H4 (cell line): ENCODE measurements around the gene FDX1. TPM values are rescaled to one million over a fixed set of nuclear protein-coding genes. Genes with fewer than 3 reads are reported as not detected.
A peak's percentile ranks its signal among the peaks of the same experiment; 100 is the strongest.

Experiments
- DNase-seq: peaks from one replicate; pipeline ENCODE4 v3.0.0-alpha.2; 2015; ENCODE audit warnings: low spot score
- total RNA-seq: library from RNA; depleted of rRNA; stranded (reverse); fragments of >200 nt; shearing (Covaris generic); gene quantifications from 2 replicates; pipeline ENCODE4 v1.2.3, GENCODE V29; 2014

The FDX1 gene
- total RNA-seq, 1 experiment from 2014 or later = 19.0 TPM

DNA sequence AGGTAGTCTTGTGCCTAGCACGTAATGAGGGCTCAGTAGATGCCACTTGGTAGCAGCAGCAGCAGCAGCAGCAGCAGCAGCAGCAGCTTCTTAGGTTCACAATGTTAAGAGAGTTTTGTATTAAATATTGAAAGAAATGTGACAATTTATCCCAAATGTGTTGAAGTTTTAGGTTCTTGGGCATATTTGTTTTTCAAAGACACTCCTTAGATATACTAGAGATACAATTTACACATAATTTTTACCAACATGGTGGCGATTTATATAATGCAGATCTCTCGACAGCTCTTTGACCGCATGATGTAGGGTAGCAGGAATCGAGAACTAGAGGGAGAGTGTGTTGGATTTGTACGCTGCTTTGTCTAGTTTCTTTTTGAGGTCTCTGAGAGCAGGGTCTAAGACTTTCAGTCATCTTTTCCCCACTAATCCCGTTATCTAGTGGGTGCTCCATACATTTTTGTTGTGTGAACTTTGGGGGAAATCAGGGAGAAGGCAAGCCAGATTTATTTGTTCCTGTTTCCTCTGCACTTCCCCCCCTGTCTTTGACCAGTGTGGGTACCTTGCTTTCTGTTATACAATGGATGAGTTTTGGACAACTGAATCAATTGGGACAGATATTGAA lies 1.4 kb downstream of the FDX1 start:
- no peak for DNase-seq

GRCh38 chr11:110431674-110432073 lies 1.9 kb downstream of the FDX1 start:
- no peak for DNase-seq

GRCh38 chr11:110432713-110433392 lies 3.1 kb downstream of the FDX1 start:
- peak; percentile 45 for DNase-seq

DNA sequence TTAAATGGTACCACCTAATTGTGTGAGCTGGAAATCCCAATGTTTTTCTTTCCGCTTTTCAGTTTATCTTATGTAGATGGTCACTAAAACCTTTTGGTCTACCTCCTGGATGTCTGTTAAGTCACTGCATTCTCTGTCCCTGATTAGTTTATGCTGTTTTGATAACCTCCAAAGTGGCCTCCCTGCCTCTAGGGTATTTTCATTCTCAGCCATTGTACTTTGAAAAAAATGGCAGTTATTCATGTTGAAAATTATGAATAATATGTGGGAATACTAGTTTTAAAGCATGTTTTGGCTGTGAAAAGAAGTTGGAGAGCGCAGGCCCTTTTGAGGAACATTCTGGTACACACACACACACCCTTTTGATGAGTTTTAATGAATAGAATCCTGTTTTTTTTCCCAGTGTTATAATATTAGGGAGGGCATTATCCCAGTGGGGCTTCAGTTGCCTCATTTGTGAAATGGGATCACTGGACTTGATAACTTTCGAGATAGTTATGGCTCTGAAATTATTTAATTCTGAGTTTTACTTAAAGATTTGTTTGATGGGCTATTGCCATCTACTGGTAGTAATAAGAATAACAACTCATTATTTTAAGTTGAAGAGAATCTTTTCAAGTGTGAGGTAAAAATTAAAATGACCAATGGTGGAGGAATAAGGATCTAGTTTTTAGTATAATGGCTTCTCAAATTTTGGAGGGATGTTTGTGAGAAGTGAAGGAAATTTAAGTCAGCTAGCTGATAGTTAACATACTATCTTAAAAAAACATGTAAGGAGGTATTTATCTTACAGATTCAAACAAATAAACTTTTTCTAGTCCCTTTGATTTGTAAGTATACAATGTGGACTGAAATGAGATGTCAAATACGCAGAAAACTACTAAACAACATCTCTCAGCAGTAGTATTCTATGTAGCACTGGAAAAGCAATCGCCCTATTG lies 3.9 kb downstream of the FDX1 start:
- peak; percentile 19 for DNase-seq

DNA sequence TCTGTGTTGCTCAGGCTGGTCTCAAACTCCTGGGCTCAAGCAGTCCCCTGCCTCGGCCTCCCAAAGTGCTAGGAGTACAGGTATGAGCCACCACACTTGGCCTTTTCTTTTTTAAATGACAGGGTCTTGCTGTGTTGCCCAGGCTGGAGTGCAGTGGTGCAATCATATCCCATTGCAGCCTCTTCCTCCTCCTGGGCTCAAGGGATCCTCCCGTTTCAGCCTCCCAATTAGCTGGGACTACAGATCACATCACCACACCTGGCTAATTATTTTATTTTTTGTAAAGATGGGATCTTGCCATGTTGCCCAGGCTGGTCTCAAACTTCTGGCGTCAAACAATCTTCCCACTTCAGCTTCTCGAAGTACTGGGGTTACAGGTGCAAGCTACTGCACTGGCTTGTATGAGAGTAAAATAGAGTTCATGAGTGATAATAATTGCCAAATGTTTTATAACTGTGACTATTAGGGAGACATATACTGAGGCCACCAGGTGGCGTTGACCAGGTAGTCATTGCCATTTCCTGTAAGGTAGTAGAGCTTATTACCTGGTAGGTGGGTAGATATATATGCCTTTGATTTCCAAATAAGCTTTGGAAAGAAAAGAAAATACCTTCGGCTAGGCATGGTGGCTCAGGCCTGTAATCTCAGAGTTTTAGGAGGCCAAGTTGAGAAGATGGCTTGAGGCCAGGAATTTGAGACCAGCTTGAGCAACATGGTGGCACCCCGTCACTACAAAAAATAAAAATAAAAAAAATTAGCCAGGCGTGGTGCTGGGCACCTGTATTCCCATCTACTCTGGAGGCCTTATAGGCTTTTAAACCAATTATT lies 5.4 kb downstream of the FDX1 start:
- no peak for DNase-seq

DNA sequence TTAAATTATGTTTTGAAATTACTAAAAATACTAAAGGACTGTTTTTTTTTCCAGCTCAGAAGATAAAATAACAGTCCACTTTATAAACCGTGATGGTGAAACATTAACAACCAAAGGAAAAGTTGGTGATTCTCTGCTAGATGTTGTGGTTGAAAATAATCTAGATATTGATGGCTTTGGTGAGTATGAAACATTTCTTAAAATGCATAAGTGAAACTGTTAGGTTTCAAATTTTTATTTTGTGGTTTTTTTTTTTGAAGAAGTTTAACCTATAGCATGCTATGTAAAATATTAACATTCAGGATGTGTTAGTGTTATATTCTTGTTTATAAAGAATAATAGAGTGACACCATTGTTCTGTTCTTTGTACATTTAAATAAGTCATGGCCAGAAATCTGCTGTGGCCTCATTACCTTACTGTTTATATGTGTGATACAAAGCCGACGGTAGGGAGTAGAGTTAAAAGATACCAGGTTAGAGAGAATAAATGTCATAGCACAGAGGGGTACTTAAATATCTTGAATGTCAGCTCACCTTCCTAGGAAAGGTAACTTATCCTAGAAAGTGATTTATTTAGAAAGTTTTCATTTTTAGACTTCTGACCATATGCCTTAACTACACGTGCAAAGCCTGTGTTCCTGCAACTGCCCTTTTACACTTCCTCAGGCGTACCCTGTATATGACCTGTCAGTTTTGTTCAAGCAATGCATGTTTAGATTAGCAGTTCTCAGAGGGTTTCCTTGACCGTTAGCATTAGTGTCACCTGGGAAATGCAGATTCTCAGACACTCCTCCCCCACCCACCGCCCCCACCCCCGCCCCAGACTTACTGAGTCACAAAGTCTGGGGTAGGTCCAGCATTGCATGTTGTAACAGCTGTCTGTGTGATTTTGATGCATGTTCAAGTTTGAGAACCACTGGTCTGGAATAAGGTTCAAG lies 6.3 kb downstream of the FDX1 start:
- no peak for DNase-seq

DNA sequence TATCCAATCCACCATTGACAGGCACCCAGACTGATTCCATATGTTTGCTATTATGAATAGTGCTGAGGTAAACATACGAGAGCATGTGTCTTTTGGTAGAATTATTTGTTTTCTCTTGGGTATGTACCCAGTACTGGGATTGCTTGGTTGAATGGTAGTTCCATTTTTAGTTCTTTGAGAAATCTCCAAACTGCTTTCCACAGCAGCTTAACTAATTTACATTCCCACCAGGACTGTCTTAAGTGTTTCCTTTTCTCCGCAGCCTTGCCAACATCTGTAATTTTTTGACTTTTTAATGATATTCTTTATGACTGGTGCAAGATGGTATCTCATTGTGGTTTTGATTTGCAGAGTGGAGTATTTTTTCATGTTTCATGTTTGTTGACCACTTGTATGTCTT lies 8.3 kb downstream of the FDX1 start:
- DNase-seq = no peak

GRCh38 chr11:110445437-110445836 lies 15.7 kb downstream of the FDX1 start:
- DNase-seq = no peak

GRCh38 chr11:110446061-110446460 lies 16.3 kb downstream of the FDX1 start:
- no peak for DNase-seq

DNA sequence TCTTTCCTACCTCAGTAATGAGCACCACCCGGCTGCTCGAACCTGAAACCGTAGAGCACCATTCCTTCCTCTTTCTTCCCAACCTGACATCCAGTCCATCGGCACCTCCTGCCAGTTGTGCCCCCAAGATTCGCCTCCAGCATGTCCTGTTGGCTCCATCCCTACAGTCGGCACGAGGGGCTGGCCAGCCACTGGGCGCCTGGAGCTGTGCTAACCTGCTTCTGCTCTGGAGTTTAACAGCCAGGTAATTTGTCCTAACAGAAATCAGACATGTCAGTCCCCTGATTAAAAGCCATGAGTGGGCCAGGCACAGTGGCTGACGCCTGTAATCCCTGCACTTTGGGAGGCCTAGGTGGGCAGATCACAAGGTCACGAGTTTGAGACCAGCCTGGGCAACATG lies 16.8 kb downstream of the FDX1 start:
- no peak for DNase-seq

DNA sequence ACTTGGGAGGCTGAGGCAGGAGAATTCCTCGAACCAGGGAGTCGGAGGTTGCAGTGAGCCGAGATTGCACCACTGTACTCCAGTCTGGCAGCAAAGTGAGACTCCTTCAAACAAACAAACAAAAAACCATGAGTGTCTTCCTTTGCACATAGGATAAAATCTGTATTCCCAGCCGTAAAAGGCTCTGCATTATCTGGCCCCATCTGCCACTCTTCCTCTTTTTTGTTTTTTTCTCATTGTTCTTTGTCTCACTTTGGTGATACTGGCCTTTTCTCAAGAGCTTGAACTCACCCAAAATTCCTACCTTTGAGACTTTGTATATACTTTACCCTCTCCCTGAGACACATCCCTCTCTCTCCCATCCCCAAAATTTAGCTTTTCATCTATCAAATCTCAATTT lies 17.6 kb downstream of the FDX1 start:
- DNase-seq = no peak

DNA sequence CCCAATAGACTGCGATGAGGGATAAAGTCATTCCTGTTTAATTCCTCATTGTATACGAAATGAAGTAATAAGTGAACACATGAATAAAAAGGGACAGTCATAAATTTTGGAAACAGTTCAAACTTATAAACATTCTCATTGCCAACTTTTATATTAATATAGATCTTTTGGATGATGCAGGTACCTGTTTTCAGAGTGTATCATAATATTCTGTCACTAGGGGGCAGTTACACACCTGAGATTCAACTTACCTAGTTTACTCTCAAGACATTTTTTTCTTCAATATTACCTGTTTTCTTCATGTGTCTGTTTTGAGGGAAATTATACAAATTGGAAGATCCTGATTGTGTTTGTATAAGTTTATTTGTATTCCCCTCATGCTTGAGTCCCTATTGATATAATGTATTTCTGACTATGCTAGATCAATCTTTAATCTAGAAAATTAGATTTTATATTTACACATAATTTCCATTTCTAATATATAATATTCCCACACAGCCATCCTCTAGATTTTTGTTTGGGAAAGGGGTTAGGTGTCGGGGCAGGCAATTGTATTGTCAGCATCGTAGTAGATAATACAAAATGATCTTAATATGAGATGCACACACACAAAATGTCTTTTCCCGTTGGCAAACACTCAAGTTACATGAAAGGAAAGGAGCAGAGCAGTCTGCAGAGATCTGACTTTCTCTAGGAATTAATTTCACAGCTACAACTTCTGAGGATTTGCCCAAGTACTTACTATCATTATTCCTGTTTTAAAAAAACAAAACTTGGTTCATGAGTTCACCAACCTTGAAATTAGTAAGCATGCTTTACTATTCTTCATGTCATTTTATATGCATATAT lies 18.4 kb downstream of the FDX1 start:
- DNase-seq = no peak

DNA sequence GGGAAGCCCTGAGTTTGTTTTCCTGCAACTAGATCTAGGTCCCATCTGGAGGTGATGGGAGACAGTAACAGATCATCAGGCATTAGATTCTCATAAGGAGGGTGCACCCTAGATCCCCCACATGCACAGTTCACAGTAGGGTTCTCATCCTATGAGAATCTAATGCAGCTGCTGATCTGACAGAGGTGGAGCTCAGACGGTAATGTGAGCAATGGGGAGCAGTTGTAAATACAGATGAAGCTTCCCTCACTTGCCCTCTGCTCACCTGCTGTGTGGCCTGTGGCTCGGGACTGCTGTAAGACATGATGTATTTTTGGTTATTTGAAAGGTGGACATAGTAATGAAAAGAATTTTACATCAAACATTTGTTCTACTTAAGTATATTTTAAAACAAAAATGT lies 20.5 kb downstream of the FDX1 start:
- DNase-seq = no peak

GRCh38 chr11:110452720-110453119 lies 23.0 kb downstream of the FDX1 start:
- no peak for DNase-seq

DNA sequence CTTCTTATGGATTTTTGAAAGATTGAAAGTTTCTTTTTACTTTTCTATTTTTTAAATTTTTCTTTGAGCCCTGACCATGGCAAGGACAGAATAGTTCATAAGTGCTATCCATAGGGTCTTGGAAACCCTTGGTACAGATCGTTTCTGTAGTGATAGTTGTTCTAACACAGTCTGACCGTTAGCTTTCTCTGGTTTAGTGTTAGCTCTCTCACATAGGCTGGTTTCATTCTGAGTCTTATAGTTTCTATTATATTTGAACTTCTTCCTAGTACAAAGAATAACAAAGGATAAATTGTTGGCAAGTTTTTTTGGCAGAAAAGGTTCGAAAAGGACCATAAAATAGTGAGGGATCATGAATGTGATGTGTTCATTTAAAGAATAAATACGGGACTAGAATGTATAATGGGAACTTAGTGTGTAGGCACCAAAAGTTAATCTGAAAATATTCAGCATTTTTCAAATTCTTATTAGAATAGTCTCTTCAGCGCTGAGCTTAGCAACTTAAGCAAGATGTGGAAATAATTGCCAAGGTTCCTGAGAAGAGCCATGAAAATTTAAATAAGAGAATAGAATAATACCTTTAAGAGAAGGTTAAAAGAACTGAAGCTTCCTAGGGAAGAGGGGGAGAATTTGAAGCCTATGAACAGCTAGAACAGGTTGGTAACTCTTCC lies 24.1 kb downstream of the FDX1 start:
- DNase-seq = no peak

DNA sequence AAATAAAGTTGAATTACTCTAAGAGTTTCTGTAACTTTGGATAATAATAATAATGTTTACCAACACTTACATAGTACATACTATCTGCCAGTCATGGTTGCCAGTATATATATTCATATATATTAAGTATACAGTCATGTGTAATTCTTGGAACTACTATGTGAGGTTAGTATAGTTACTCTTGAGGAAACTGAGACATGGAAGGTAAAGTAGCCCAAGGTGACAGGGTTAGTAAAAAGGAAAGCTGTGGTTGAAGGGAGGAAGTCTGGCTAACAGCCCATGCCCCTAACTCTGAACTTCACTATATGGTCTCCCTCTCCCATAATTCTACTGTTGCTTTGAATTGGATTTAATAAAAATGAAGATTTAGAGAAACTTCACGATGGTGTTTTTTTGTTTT lies 24.9 kb downstream of the FDX1 start:
- DNase-seq = no peak

GRCh38 chr11:110455718-110456117 lies 26.0 kb downstream of the FDX1 start:
- no peak for DNase-seq

DNA sequence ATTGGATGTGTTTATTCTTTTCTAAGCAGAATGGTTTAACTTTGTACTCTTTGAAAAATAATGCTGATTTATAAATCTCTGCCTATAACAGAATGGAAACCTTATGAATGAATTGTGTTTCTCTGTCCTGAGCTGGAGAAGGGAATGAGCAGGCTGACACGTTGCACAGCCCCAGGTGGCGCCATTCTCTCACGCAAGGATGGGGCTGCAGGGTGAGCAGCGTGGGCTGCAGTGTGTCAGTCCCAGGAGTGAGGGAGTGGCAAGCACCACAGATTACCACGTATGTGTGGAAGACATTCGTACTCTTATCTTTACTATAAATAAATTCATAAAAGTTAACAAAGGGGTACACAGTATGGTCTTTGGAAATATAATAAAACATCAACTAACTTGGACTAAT lies 33.4 kb downstream of the FDX1 start:
- DNase-seq = peak; percentile 56

- no peak for DNase-seq
Measured at GRCh38 chr11:110465231-110465630, 35.5 kb downstream of the FDX1 start.
